Right lobe of liver (tissue), 4 donors: Measurements from ENCODE around the gene FRK.

Experiments
- POLR2A ChIP-seq: fragments of 450-650 bp; IDR thresholded peaks from one replicate; pipeline ENCODE4 v1.6.1; 2017; ENCODE audit warnings: antibody characterized with exemption, mild to moderate bottlenecking
- TF ChIP-seq, protein P1 (sequence below), 4 donors: fragments of 200-600 bp in 3 of 4; fragments of 450-650 bp in 1 of 4; IDR thresholded peaks; one replicate each; pipeline versions ENCODE4 v1.5.1 to v1.8.0; 2016 to 2022; ENCODE audit warnings: antibody characterized with exemption in 4 of 4, mild to moderate bottlenecking in 2 of 4
- donor health status: DM: no; HTN: no; CAD: no.
- donor health status: DM: no; HTN: no; CAD: no.
- donor health status: DM: no; HTN: yes; CAD: no.

DNA sequence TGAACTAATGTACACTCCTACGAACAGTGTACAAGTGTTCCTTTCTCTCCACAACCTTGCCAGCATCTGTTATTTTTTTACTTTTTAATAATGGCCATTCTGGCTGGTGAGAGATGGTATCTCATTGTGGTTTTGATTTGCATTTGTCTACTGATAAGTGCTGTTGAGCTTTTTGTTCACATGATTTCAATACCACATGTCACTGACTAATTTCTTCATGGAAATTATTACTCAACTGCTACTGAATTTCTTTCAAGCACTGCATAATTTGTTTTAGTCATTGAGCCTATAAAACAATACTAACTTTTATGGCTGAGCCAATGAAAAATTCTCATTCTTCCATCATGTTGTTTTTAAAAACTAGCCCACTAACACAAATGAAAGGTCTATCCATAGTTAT is 115.4 kb downstream of the FRK start:
- TF ChIP-seq, protein P1, sequence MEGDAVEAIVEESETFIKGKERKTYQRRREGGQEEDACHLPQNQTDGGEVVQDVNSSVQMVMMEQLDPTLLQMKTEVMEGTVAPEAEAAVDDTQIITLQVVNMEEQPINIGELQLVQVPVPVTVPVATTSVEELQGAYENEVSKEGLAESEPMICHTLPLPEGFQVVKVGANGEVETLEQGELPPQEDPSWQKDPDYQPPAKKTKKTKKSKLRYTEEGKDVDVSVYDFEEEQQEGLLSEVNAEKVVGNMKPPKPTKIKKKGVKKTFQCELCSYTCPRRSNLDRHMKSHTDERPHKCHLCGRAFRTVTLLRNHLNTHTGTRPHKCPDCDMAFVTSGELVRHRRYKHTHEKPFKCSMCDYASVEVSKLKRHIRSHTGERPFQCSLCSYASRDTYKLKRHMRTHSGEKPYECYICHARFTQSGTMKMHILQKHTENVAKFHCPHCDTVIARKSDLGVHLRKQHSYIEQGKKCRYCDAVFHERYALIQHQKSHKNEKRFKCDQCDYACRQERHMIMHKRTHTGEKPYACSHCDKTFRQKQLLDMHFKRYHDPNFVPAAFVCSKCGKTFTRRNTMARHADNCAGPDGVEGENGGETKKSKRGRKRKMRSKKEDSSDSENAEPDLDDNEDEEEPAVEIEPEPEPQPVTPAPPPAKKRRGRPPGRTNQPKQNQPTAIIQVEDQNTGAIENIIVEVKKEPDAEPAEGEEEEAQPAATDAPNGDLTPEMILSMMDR (IDR thresholded peaks at IDR 0.05), result no peak
- no peak for TF ChIP-seq POLR2A
